Spleen (tissue), 11 donors: Measurements from ENCODE around the gene EPC2. TPM values are rescaled to one million over a fixed set of nuclear protein-coding genes. Genes with fewer than 3 reads are reported as not detected.

Source experiments
- DNase-seq: peaks from one replicate; pipeline ENCODE4 v3.0.0-alpha.2; 2020
- H3K27ac ChIP-seq, 8 donors: fragments of 200-600 bp; sonication (generic) in 7 of 8; 1 replicate in 4 of 8; 2 replicates in 4 of 8; pipeline versions ENCODE4 v1.5.0 to v1.8.0; 2016 to 2021; ENCODE audit warnings: inconsistent platforms in 4 of 8, mild to moderate bottlenecking in 4 of 8, moderate library complexity in 1 of 8
- H3K27me3 ChIP-seq, 7 donors: fragments of 200-600 bp; sonication (generic) in 6 of 7; replicated peaks in 1 of 7; 1 replicate in 4 of 7; 2 replicates in 3 of 7; pipeline versions ENCODE4 v1.5.0 to v1.8.0; 2016 to 2021; ENCODE audit warnings: inconsistent platforms in 3 of 7, mild to moderate bottlenecking in 1 of 7
- H3K36me3 ChIP-seq, 6 donors: fragments of 200-600 bp; sonication (generic) in 5 of 6; 1 replicate in 4 of 6; 2 replicates in 2 of 6; pipeline versions ENCODE4 v1.5.0 to v1.8.0; 2016 to 2021; ENCODE audit warnings: inconsistent platforms in 2 of 6
- H3K4me1 ChIP-seq, 6 donors: fragments of 200-600 bp; sonication (generic) in 5 of 6; 1 replicate in 3 of 6; 2 replicates in 3 of 6; pipeline versions ENCODE4 v1.5.0 to v1.8.0; 2016 to 2021; ENCODE audit warnings: inconsistent platforms in 3 of 6
- H3K4me3 ChIP-seq, 8 donors: fragments of 200-600 bp; sonication (generic) in 7 of 8; 1 replicate in 4 of 8; 2 replicates in 4 of 8; pipeline versions ENCODE4 v1.5.0 to v1.8.0; 2016 to 2021; ENCODE audit warnings: inconsistent platforms in 4 of 8, mild to moderate bottlenecking in 4 of 8, moderate library complexity in 2 of 8
- H3K9me3 ChIP-seq, 8 donors: fragments of 200-600 bp; sonication (generic) in 7 of 8; 1 replicate in 4 of 8; 2 replicates in 4 of 8; pipeline versions ENCODE4 v1.5.0 to v1.8.0; 2016 to 2021; ENCODE audit warnings: inconsistent platforms in 4 of 8
- CTCF ChIP-seq, 11 experiments: fragments of 200-600 bp in 7 of 11; fragments of 450-650 bp in 4 of 11; sonication (generic) in 4 of 11; IDR thresholded peaks in 8 of 11; conservative IDR thresholded peaks in 3 of 11; 1 replicate in 7 of 11; 2 replicates in 4 of 11; pipeline versions ENCODE4 v1.4.0 to v1.8.0; 2016 to 2021; ENCODE audit warnings: antibody characterized with exemption in 11 of 11, inconsistent platforms in 4 of 11, mild to moderate bottlenecking in 1 of 11
- POLR2A ChIP-seq, 3 donors: fragments of 450-650 bp; IDR thresholded peaks; one replicate each; pipeline ENCODE4 v1.5.1; 2017; ENCODE audit warnings: antibody characterized with exemption in 3 of 3, mild to moderate bottlenecking in 1 of 3
- POLR2AphosphoS5 ChIP-seq, 3 donors: sonication (generic); formaldehyde crosslinking; IDR thresholded peaks; one replicate each; pipeline ENCODE4 v1.5.1; 2017; ENCODE audit warnings: antibody characterized with exemption in 3 of 3
- WGBS, 5 donors: extraction: QIAGEN DNeasy Blood & Tissue Kit in 3 of 5; methylation state at CpG; one replicate each; pipeline versions ENCODE4 v1.1.5 to v1.1.7; 2013 to 2018; 5-methylcytosine and 5-hydroxymethylcytosine counted together
- intact Hi-C: fragments of 100-400 bp; cut with DNase I; formaldehyde crosslinking; loops from one replicate; pipeline ENCODE4 v1.15.0; 2023; ENCODE audit warnings: low total_unique reads
- polyA plus RNA-seq, 3 donors: library from polyadenylated mRNA; stranded (reverse); fragments of 200-250 nt; gene quantifications; one replicate each; pipeline ENCODE4 v1.2.1, GENCODE V29; 2013
- total RNA-seq, 7 donors: library from RNA; depleted of rRNA in 3 of 7; stranded (reverse); fragments of >200 nt in 3 of 7; fragmentation: NEBNext Ultra II Directional in 4 of 7; extraction: Animal tissue kit (Norgen Biotek cat#: 25700) in 4 of 7; gene quantifications; one replicate each; pipeline versions ENCODE4 v1.1.0 to v1.2.1, GENCODE V29; 2016 to 2021
- donor health status: healthy with polysubstance abuse.
- donor health status: DM: no; HTN: no; CAD: no; lungs with moderate emphysema.
- donor health status: DM: no; HTN: no; CAD: no.
- donor health status: Bipolar disorder and iron deficiency.
- donor health status: healthy.
- donor health status: DM: no; HTN: no; CAD: no.
- donor health status: DM: yes; HTN: yes; CAD: no.

EPC2 gene
- total and polyA plus RNA-seq, 10 donors: 7.4 to 49.0 (median 40.7) TPM

GRCh38 chr2:148802448-148803220 lies 158.1 kb downstream of the EPC2 start:
- Histone ChIP-seq H3K27ac (no peak overlapping the region), H3K9me3 (peaks cover 0 to 22% (median 9%) of the 10 kb centered on the region in 8 donors), H3K4me1 (no peaks in the 10 kb centered on the region), H3K4me3 (no peak overlapping the region), H3K27me3 (no peaks in the 10 kb centered on the region), H3K36me3 (no peaks in the 10 kb centered on the region)
- WGBS, 5 donors: 58 to 73% (median 68%) methylated on average over 2 of the region's 2 CpGs
- intact Hi-C loops: no loop called here
- TF ChIP-seq POLR2AphosphoS5 (IDR thresholded peaks at IDR 0.05): no peak
- TF ChIP-seq CTCF (IDR thresholded peaks at IDR 0.05 in 8 of 11, conservative IDR thresholded peaks at IDR 0.05 in 3 of 11): no peak
- TF ChIP-seq POLR2A (IDR thresholded peaks at IDR 0.05): no peak
- DNase-seq: no peak

- intact Hi-C loops: no loop called here
- WGBS, 5 donors: 79 to 96% (median 89%) methylated on average over 5 of the region's 5 CpGs
- H3K4me3 ChIP-seq: no peak overlapping the region
- H3K27me3 ChIP-seq: no peaks in the 10 kb centered on the region
- H3K27ac ChIP-seq: no peak overlapping the region
- no peak for DNase-seq
- no peak for TF ChIP-seq POLR2AphosphoS5 (IDR thresholded peaks at IDR 0.05)
- no peak for TF ChIP-seq POLR2A (IDR thresholded peaks at IDR 0.05)
- no peak for TF ChIP-seq CTCF (IDR thresholded peaks at IDR 0.05 in 8 of 11, conservative IDR thresholded peaks at IDR 0.05 in 3 of 11)
- H3K4me1 ChIP-seq: peaks cover 0 to 29% (median 0%) of the 10 kb centered on the region in 6 donors
- H3K9me3 ChIP-seq: peaks cover 0 to 20% (median 9%) of the 10 kb centered on the region in 8 donors
- no peaks in the 10 kb centered on the region for H3K36me3 ChIP-seq
Observed at GRCh38 chr2:148810081-148810480, 165.5 kb downstream of the EPC2 start.

GRCh38 chr2:148812306-148812705 lies 167.8 kb downstream of the EPC2 start:
- intact Hi-C loops: no loop called here
- Histone ChIP-seq H3K4me3 (no peak overlapping the region), H3K36me3 (no peaks in the 10 kb centered on the region), H3K27ac (no peak overlapping the region), H3K27me3 (peaks cover 0 to 9% (median 0%) of the 10 kb centered on the region in 7 donors), H3K4me1 (peaks cover 0 to 29% (median 4%) of the 10 kb centered on the region in 6 donors), H3K9me3 (no peaks in the 10 kb centered on the region)
- TF ChIP-seq POLR2A (IDR thresholded peaks at IDR 0.05) (no peak), CTCF (IDR thresholded peaks at IDR 0.05 in 8 of 11, conservative IDR thresholded peaks at IDR 0.05 in 3 of 11) (no peak), POLR2AphosphoS5 (IDR thresholded peaks at IDR 0.05) (peak; percentile 60 to 80 (median 80))
- DNase-seq: no peak
- 62 to 91% (median 71%) methylated on average over 6 of the region's 6 CpGs for WGBS, 5 donors

GRCh38 chr2:148813603-148814065 lies 169.1 kb downstream of the EPC2 start:
- Histone ChIP-seq H3K27ac (peak overlapping the region in 1 of 8 donors; percentile 3), H3K4me3 (no peak overlapping the region), H3K27me3 (peaks cover 0 to 22% (median 0%) of the 10 kb centered on the region in 7 donors), H3K9me3 (no peaks in the 10 kb centered on the region), H3K36me3 (no peaks in the 10 kb centered on the region), H3K4me1 (peaks cover 0 to 29% (median 6%) of the 10 kb centered on the region in 6 donors)
- TF ChIP-seq POLR2A (IDR thresholded peaks at IDR 0.05) (no peak), CTCF (IDR thresholded peaks at IDR 0.05 in 8 of 11, conservative IDR thresholded peaks at IDR 0.05 in 3 of 11) (peak in 5 of 11 experiments; percentile 26 to 35 (median 29)), POLR2AphosphoS5 (IDR thresholded peaks at IDR 0.05) (peak in 1 of 3 donors; percentile 33)
- intact Hi-C loops: no loop called here
- peak; percentile 77 for DNase-seq
- WGBS, 5 donors: 63 to 70% (median 65%) methylated on average over 11 of the region's 11 CpGs
